ENCODE data around the gene TMEM151A.
"Not testable (repeated sequence)": the region's sequence is repeated elsewhere in the genome, so short reads cannot be mapped to it uniquely, and the experiment has no call there.

Gene TMEM151A

DNA sequence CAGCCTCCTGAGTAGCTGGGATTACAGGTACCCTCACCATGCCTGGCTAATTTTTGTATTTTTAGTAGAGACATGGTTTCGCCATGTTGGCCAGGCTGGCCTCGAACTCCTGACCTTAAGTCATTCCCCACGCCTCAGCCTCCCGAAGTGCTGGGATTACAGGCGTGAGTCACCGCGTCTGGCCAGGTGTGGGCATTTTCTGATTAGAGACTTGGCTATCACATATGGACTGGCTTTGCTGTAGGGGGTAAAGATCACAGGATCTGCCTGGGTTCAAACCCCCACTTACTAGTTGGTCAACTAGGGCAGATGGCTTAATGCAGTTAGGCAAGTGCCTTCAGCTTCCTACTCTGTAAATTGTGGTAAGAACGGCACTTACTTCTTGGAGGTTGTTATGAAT is 18.6 kb downstream of the TMEM151A start:
- DNase-seq, result no peak

- not testable (repeated sequence) for DNase-seq
Measured at GRCh38 chr11:66310803-66311440, 19.2 kb downstream of the TMEM151A start.

- DNase-seq, result no peak
Measured at GRCh38 chr11:66311470-66311964, 19.8 kb downstream of the TMEM151A start.

- DNase-seq, result peak; percentile 97
Measured at GRCh38 chr11:66311965-66312548, 20.4 kb downstream of the TMEM151A start.

GRCh38 chr11:66312549-66313320 is 21.0 kb downstream of the TMEM151A start:
- peak; percentile 97 for DNase-seq

GRCh38 chr11:66313321-66314185 is 21.9 kb downstream of the TMEM151A start:
- DNase-seq, result no peak

DNA sequence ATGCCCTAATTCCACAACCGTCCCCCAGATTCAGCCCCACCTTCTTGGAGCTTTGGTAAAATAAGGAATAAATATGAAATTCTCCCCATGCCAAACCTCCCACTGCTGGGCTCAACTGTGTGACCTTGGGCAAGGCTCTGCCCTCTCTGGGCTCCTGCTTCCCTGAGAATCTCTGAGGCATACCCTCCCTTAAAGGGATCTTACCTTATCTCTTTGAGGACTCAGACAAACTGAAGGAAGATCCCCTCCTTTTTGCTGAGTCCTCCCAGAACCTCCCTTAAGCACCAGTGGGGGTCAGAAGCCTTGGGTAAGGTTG is 22.4 kb downstream of the TMEM151A start:
- no peak for DNase-seq

DNA sequence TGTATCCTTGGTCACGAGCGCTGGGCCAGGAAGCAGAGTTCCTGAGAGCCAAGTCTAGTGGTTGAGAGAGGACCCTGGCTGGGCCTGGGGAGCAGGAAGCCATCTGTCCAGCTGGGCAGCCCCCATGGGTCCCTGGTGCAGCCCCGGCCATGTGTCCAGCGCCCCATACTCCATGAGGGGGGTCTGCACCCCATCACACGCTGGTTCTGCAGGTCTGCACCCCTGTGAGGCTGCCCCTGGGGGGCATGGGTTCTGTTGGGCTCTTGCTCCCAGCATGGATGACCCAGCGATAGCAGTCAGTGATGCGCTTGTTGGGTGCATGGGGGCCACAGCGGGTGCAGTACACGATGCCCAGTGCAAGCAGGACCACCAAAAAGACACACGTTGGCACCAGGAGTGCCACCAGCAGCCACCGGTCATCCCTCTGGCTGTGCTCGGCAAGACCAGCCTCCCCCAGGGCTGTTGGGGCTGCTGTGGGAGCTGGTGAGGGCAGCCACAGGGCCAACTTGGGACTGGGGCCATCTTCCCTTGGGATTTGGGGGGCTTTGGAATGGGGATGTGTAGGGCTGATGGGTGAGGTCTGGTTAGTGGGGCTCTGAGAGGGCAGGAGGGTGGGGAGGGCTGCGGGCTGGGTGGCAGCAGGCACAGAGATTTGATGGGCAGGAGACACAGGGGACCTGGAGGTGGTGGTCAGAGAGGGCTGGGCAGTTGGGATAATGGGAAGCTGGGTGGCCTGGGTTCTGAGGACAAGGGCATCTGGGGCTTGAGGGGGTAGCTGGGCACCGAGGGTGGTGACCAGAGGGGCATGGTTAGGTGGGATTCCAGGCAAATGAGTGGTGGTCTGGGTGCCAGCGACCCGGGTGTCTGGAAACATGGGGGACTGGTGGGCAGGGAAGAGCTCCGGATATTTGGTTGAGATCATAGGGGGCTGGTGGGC is 23.1 kb downstream of the TMEM151A start:
- DNase-seq, result no peak

- no peak for DNase-seq
Measured at GRCh38 chr11:66315498-66315885, 23.8 kb downstream of the TMEM151A start.

- DNase-seq, result no peak
Measured at GRCh38 chr11:66315921-66316811, 24.5 kb downstream of the TMEM151A start.

DNA sequence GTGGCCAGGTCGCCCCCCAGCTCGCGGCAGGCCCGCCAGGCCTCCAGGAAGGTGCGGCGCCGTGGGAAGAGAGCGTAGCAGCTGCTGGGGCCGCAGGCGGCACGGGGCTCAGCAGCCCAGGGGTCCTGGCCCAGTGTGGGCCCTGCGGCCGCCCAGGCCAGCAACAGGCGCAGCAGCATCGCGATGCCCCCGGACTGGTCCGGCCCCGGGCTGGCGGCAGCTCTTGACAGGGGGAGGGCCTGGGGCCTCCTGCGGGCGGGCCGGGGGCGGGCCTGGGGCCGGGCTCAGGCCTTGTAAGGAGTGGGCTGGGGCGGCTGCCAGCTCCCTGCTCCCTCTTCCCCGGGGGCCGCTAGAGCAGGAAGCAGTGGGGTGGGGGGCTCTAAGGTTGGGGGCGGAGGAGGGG is 25.2 kb downstream of the TMEM151A start, which contains the start of gene CD248:
Gene CD248 (minus strand): TSS at position 196 of the 403 bp plus-strand sequence. CDS start 17 bp downstream, at position 179.
- DNase-seq, result no peak

GRCh38 chr11:66317322-66317722 is 25.6 kb downstream of the TMEM151A start:
- DNase-seq, result peak; percentile 57

- peak; percentile 51 for DNase-seq
Measured at GRCh38 chr11:66317723-66318599, 26.3 kb downstream of the TMEM151A start.

- DNase-seq, result no peak
Measured at GRCh38 chr11:66318600-66318970, 26.9 kb downstream of the TMEM151A start.

DNA sequence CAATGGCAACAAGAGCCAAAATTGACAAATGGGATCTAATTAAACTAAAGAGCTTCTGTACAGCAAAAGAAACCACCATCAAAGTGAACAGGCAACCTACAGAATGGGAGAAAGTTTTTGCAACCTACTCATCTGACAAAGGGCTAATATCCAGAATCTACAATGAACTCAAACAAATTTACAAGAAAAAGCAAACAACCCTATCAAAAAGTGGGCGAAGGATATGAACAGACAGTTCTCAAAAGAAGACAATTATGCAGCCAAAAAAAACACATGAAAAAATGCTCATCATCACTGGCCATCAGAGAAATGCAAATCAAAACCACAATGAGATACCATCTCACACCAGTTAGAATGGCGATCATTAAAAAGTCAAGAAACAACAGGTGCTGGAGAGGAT is 28.6 kb downstream of the TMEM151A start:
- DNase-seq, result not testable (repeated sequence)

DNA sequence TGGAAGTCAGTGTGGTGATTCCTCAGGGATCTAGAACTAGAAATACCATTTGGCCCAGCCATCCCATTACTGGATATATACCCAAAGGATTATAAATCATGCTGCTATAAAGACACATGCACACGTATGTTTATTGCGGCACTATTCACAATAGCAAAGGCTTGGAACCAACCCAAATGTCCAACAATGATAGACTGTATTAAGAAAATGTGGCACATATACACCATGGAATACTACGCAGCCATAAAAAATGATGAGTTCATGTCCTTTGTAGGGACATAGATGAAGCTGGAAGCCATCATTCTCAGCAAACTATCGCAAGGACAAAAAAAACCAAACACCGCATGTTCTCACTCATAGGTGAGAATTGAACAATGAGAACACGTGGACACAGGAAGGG is 29.1 kb downstream of the TMEM151A start:
- DNase-seq, result not testable (repeated sequence)

DNA sequence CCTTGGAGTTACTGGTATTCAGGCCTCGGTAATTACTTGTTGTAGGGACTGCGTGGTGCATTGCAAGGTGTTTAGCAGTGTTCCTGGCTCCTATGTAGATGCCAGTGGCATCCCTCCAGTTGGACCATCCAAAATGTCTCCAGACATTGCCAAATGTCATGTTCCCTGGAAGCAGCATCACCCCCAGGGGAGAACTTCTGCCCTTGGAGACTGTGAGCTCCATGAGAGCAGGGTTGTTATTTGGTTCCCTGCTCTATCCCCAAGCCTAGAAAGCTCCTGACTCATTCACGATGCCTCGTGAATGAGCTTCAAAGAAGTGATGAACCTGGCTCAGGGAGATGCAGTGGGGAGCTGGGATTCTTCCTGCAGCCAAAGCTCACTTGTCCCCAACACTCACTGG is 29.9 kb downstream of the TMEM151A start:
- DNase-seq, result no peak

GRCh38 chr11:66322732-66323427 is 31.2 kb downstream of the TMEM151A start:
- no peak for DNase-seq

DNA sequence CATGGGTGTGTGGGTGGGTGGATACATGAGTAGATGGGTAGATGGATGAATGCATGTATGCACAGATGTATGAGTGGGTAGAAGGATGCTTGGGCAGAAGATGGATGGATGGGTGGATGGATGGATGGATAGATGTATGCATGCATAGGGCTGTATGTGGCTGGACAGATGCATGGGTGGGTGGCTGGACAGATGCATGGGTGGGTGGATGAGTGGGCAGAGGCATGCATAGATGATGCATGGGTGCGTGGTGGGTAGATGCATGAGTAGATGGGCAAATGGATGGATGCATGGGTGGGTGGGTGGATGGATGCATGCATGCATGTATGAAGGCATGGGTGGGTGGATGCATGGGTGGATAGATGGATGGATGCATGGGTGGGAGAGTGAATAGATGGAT is 32.0 kb downstream of the TMEM151A start:
- DNase-seq, result no peak
